HUES48 (cell line): ENCODE measurements around the gene CPB2.

Source experiments
- H3K27ac ChIP-seq: one replicate; pipeline ENCODE4 v1.7.0; 2013; ENCODE audit warnings: low read depth, low read length, inconsistent platforms
- H3K27me3 ChIP-seq: 2 replicates; pipeline ENCODE4 v1.6.1; 2013; ENCODE audit warnings: mild to moderate bottlenecking, low read length; ENCODE audit not compliant: control insufficient read depth, insufficient read depth
- H3K36me3 ChIP-seq: 2 replicates; pipeline ENCODE4 v1.6.1; 2013; ENCODE audit warnings: low read length; ENCODE audit not compliant: control insufficient read depth, insufficient read depth
- H3K4me1 ChIP-seq: 2 replicates; pipeline ENCODE4 v1.6.1; 2013; ENCODE audit warnings: mild to moderate bottlenecking, low read length; ENCODE audit not compliant: control insufficient read depth, insufficient read depth
- H3K4me3 ChIP-seq: 2 replicates; pipeline ENCODE4 v1.5.1; 2013; ENCODE audit warnings: mild to moderate bottlenecking, low read depth, low read length
- H3K9ac ChIP-seq: 2 replicates; pipeline ENCODE4 v1.6.1; 2013; ENCODE audit warnings: mild to moderate bottlenecking, low read depth, low read length, moderate library complexity
- H3K9me3 ChIP-seq: 2 replicates; pipeline ENCODE4 v1.6.1; 2013; ENCODE audit warnings: low read length; ENCODE audit not compliant: control insufficient read depth, insufficient read depth

Gene CPB2

DNA sequence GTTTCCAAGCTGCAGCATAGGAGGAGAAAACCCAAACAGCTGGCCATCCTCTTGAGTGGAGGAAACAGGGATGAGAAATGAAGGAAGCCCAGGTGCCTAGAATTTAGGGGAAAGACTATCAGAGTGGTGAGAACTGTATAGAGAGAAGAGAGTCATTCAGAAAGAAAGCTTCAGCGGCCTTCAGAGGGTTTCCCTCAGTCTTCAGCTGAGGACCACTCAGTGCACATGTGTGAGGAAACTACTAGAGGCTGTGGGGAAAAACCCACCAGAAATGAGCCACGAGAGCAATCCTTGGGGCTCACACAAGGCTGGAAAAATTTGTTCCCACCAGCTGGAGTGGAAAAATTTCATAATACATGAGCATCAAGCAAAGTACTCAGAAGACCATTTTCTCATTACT is 35.2 kb upstream of the CPB2 start:
- Histone ChIP-seq H3K36me3 (no peaks in the 10 kb centered on the region), H3K4me3 (no peak overlapping the region), H3K27me3 (no peaks in the 10 kb centered on the region)

DNA sequence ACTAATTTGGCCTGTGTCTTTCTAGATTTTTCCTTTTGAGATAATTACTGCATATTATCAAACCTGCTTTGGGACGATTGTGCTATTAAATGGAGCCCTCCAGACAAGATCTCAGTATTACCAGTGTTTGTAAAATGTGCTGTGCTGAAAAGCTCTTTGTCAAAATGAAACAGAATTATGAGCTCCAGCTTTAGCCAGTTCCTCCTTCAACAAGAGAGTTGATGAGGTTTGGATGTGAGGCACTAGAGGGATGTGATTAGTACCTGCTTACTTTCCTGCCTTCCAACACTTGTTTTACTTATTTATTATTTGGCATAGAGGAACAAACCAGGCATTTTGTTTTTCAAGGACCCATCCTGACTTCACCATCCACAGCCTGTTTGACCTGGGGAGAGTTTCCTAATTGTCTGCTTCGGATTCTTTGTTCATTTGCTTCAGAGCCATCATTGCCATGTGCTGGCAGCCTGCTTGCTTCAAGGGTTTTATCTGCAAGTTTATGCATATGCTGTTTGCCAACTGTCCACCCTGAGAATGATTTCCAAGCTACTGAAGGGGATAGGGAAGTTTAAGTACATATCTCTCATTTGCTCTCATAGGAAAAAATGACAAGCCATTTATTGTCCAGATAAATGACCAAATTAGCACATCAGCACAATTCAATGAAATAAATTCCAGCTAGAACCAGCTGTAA is 32.9 kb upstream of the CPB2 start:
- Histone ChIP-seq H3K27me3 (no peaks in the 10 kb centered on the region), H3K36me3 (no peaks in the 10 kb centered on the region), H3K27ac (no peak overlapping the region), H3K9me3 (no peaks in the 10 kb centered on the region), H3K9ac (no peak overlapping the region), H3K4me3 (no peak overlapping the region), H3K4me1 (peaks cover 12% of the 10 kb centered on the region)

More for the DNA sequence above, 35.2 kb upstream of the CPB2 start:
- Histone ChIP-seq H3K9me3 (no peaks in the 10 kb centered on the region), H3K27ac (no peak overlapping the region), H3K9ac (no peak overlapping the region), H3K4me1 (peaks cover 20% of the 10 kb centered on the region)

DNA sequence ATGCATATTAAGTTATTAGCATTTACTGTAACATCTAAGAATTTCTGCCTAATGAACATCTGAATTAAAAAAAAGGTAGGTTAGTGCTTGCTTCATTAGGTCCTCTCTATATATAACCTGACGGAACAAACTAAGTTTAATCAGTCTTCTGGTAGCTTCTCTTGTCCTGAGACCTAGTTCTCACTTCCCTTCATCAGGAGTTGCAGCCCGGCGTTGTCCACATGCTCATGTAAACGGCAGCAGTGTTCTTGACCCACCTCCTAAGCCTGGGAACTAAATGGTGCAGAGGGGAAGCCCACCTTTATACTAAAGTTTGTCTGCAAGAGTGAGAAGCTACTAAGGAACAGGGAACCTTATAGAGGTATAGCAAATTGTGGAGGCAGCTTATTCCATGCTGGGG is 31.9 kb upstream of the CPB2 start:
- H3K9ac ChIP-seq, result no peak overlapping the region
- no peaks in the 10 kb centered on the region for H3K27me3 ChIP-seq
- no peak overlapping the region for H3K4me3 ChIP-seq
- H3K9me3 ChIP-seq, result no peaks in the 10 kb centered on the region
- no peak overlapping the region for H3K27ac ChIP-seq
- H3K36me3 ChIP-seq, result no peaks in the 10 kb centered on the region
- peaks cover 8% of the 10 kb centered on the region for H3K4me1 ChIP-seq

DNA sequence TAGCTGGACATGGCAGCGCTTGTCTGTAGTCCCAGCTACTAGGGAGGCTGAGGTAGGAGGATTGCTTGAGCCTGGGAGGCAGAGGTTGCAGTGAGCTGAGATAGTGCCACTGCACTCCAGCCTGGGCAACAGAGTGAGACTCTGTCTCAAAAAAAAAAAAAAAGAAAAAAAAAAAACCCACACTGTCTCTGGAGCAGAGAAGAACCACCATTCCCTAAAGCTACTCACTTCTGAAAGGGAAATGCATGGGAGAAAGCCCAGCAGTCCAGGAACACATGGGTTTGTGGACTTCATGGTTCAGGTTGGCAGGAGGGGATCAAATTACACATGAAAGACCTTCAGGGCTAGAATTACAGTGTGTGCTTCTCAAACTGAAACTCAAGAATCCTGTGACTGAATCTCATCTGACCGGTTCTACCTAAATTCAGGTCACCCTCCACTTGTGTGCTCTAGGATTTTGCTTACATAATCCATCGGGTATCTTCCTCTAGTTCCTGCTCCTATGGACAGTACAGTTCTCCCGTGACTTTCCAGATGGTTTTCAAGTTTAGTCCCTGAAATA is 30.2 kb upstream of the CPB2 start:
- Histone ChIP-seq H3K9ac (no peak overlapping the region), H3K4me1 (peaks cover 8% of the 10 kb centered on the region), H3K36me3 (no peaks in the 10 kb centered on the region), H3K9me3 (no peaks in the 10 kb centered on the region), H3K4me3 (no peak overlapping the region), H3K27me3 (no peaks in the 10 kb centered on the region), H3K27ac (no peak overlapping the region)

DNA sequence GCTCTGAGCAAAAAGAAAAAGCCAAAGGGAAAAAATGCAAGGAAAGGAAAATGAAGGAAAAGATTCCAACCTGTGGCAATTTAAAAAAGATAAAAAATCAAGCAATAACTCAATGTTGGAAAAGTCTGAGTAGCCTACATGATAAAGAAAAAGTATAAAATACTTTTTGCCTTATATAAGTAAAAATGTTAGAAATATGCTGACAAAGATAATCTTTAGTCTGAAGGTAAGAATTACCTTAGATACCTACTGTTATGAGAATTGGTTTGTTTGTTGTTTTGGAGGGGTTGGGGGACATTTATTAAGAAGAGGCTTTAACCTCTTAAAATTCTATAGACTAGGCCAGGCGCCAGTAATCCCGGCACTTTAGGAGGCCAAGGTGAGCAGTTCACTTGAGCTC is 29.7 kb upstream of the CPB2 start:
- no peaks in the 10 kb centered on the region for H3K9me3 ChIP-seq
- no peaks in the 10 kb centered on the region for H3K36me3 ChIP-seq
- H3K4me1 ChIP-seq, result peaks cover 8% of the 10 kb centered on the region
- no peak overlapping the region for H3K4me3 ChIP-seq
- no peak overlapping the region for H3K27ac ChIP-seq
- H3K9ac ChIP-seq, result no peak overlapping the region
- H3K27me3 ChIP-seq, result no peaks in the 10 kb centered on the region

DNA sequence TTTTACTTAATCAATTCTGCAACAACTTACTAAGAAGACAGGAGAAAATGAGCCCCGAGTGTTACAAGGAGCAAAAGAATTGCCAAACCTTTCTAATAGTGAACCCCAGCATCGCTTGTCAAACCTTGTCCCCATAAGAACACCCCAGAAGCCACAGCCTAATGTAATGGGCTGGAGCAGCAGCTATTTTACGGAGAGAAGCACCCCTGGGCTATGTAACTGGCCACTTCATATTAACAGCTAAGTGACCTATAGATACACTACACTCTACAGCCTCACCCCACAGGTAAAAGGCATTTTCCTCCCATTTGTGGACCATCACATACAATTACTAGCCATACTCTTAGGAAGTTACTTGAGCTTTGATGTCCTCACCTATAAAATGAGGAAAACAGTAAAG is 27.3 kb upstream of the CPB2 start:
- Histone ChIP-seq H3K9ac (no peak overlapping the region), H3K27ac (no peak overlapping the region), H3K27me3 (no peaks in the 10 kb centered on the region), H3K4me3 (no peak overlapping the region), H3K4me1 (peaks cover 8% of the 10 kb centered on the region), H3K36me3 (no peaks in the 10 kb centered on the region), H3K9me3 (no peaks in the 10 kb centered on the region)

DNA sequence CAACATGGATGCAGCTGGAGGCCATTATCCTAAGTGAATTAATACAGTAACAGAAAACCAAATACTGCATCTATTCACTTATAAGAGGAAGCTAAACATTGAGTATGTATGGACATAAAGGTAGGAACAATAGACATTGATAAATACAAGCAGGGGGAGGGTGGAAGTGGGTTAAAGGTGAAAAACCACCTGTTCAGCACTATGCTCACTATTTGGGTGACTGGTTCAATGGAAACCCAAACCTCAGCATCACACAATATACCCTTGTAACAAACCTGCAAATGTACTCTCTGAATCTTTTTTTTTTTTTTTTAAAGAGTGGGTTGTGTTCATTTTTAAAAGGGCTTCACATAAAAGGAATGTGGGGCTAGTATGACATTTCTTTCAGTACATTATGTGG is 26.9 kb upstream of the CPB2 start:
- Histone ChIP-seq H3K36me3 (no peaks in the 10 kb centered on the region), H3K27me3 (no peaks in the 10 kb centered on the region), H3K27ac (no peak overlapping the region), H3K9me3 (no peaks in the 10 kb centered on the region), H3K4me3 (no peak overlapping the region), H3K4me1 (peaks cover 8% of the 10 kb centered on the region), H3K9ac (no peak overlapping the region)

DNA sequence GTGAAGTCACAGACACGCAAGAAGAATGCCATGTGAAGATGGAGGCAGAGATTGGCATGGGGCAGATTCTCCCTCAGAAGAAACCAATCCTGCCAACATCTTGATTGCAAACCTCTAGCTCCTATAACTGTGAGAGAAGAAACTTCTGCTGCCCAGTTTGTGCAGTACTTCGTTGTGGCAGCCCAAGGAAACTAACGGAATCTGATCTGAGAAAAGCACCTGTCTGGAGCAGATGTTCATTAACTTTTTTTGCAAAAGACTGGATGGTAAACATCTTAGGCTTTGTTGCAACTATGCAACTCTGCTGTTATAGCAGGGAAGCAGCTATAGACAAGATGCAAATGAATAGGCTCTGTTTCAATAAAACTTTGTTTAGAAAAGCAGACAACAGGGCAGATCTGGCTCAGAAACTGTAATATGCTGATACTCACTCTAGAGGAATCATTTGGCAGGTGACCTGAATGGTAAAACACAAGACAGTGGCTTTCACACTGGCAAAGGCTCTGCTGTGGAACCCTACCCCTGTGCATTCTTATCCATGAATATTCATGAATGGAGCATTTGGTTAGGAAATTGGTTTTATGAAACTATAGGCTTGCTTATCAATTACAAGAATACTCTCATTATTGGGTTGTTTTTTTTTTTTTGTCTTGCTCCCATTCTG is 25.3 kb upstream of the CPB2 start:
- Histone ChIP-seq H3K36me3 (no peaks in the 10 kb centered on the region), H3K4me3 (no peak overlapping the region), H3K27me3 (no peaks in the 10 kb centered on the region), H3K27ac (no peak overlapping the region), H3K4me1 (peaks cover 2% of the 10 kb centered on the region), H3K9me3 (no peaks in the 10 kb centered on the region), H3K9ac (no peak overlapping the region)

DNA sequence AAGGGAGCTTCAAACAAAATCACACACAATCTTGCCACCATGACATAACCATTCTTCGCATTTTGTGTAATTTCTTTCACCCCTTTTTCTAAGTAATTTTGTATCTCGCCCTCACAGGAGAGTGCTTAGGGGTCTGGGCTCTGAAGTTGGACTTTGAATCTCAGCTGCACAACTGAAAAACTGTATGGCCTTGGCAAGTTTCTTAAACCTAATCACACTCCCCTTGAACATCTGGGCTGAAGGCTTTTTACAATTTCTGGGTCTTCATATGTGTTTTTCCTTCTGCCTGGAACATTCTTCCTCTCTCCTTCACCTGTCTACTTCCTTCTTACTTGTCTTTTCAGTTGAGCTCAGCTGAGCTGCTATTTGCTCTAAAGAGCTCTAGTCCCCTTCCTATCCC is 24.3 kb upstream of the CPB2 start:
- H3K9ac ChIP-seq, result no peak overlapping the region
- no peak overlapping the region for H3K4me3 ChIP-seq
- no peaks in the 10 kb centered on the region for H3K4me1 ChIP-seq
- no peaks in the 10 kb centered on the region for H3K36me3 ChIP-seq
- H3K27me3 ChIP-seq, result no peaks in the 10 kb centered on the region
- H3K27ac ChIP-seq, result no peak overlapping the region
- H3K9me3 ChIP-seq, result no peaks in the 10 kb centered on the region

DNA sequence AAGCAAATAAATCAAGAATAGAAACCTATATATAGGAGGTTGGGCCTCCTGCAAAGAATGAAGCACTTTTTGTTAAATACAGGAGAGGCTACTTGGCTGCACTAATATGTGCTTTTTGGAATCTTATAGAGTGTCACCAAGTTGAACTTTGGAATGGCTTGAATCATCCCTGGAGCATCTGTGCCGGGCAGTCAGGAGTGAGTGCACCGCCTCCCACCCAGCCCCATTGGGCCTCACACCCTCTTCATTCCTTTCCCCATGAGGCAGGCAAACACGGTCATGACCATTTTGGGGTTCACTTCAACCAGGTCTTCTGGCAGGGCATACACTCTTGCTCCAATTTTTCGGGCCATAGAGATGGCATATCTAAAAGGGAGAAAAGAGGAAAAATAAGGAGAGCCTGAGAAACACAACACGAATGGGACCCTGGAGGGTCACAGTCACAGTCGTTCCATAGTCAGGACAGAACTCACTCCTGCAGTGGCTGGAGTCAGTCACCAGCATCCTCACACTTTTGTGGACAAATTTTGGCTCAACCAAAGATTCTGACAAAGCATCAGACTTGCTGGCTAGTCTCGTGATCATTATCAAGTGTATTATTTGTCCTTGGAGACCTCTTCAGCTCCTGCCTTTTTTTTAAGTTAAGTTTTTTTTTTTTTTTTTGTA is 22.7 kb upstream of the CPB2 start:
- H3K27ac ChIP-seq, result no peak overlapping the region
- no peak overlapping the region for H3K4me3 ChIP-seq
- no peaks in the 10 kb centered on the region for H3K9me3 ChIP-seq
- no peaks in the 10 kb centered on the region for H3K36me3 ChIP-seq
- H3K27me3 ChIP-seq, result no peaks in the 10 kb centered on the region
- no peaks in the 10 kb centered on the region for H3K4me1 ChIP-seq
- H3K9ac ChIP-seq, result no peak overlapping the region
